HG03354 (cell line): ENCODE results near the gene LGALS7.
"Not testable (repeated sequence)": the region's sequence is repeated elsewhere in the genome, so short reads cannot be mapped to it uniquely, and the experiment has no call there.

Experiments
- ATAC-seq: cut with Tn5 transposase; IDR thresholded peaks from one replicate; pipeline ENCODE4 v1.9.1; 2021; ENCODE audit warnings: mild to moderate bottlenecking; ENCODE audit not compliant: unreplicated experiment, poor library complexity, severe bottlenecking

Gene LGALS7

GRCh38 chr19:38800577-38801347, 27.4 kb upstream of the LGALS7 start:
- ATAC-seq = no peak

GRCh38 chr19:38799104-38799503, 25.8 kb upstream of the LGALS7 start:
- no peak for ATAC-seq

- ATAC-seq = not testable (repeated sequence)
Observed at GRCh38 chr19:38797781-38798180, 24.5 kb upstream of the LGALS7 start.

GRCh38 chr19:38796154-38796553, 22.8 kb upstream of the LGALS7 start:
- ATAC-seq = no peak

GRCh38 chr19:38795549-38795948, 22.2 kb upstream of the LGALS7 start:
- ATAC-seq = no peak

GRCh38 chr19:38793671-38794070, 20.4 kb upstream of the LGALS7 start:
- no peak for ATAC-seq

GRCh38 chr19:38793177-38793576, 19.9 kb upstream of the LGALS7 start:
- ATAC-seq = no peak

- peak; percentile 46 for ATAC-seq
Observed at GRCh38 chr19:38792250-38793111, 19.2 kb upstream of the LGALS7 start.

- ATAC-seq = peak; percentile 69
Observed at GRCh38 chr19:38791451-38792064, 18.2 kb upstream of the LGALS7 start.

- ATAC-seq = not testable (repeated sequence)
Observed at GRCh38 chr19:38790507-38791403, 17.4 kb upstream of the LGALS7 start.

GRCh38 chr19:38788478-38789243, 15.3 kb upstream of the LGALS7 start, which contains the start of gene LGALS7B:
Gene LGALS7B, plus strand, starts transcription at chr19:38789200. Its CDS starts 27 bp downstream, at chr19:38789227.
- ATAC-seq = no peak

GRCh38 chr19:38786572-38787265, 13.4 kb upstream of the LGALS7 start:
- no peak for ATAC-seq

GRCh38 chr19:38786061-38786460, 12.7 kb upstream of the LGALS7 start:
- not testable (repeated sequence) for ATAC-seq

- ATAC-seq = no peak
Observed at GRCh38 chr19:38785187-38785699, 11.9 kb upstream of the LGALS7 start.

GRCh38 chr19:38784224-38784623, 10.9 kb upstream of the LGALS7 start:
- ATAC-seq = no peak

- not testable (repeated sequence) for ATAC-seq
Observed at GRCh38 chr19:38782212-38782611, 8.9 kb upstream of the LGALS7 start.

GRCh38 chr19:38781058-38781457, 7.7 kb upstream of the LGALS7 start:
- ATAC-seq = no peak

- no peak for ATAC-seq
Observed at GRCh38 chr19:38780443-38780842, 7.1 kb upstream of the LGALS7 start.
